Measurements from ENCODE around the gene DCX.

GRCh38 chrX:111460607-111461006 is 48.6 kb upstream of the DCX start:
- TF ChIP-seq POLR2A (IDR thresholded peaks at IDR 0.05; ENCODE audit: low read depth, low read length) (no peak), RFX5 (IDR thresholded peaks at IDR 0.05; ENCODE audit: low read depth, low read length) (no peak), CEBPB (IDR thresholded peaks at IDR 0.05; ENCODE audit: low read depth, low read length) (no peak)

All from IMR-90 (cell line).